ENCODE data around the gene XAF1. TPM values are rescaled to one million over a fixed set of nuclear protein-coding genes. Genes with fewer than 3 reads are reported as not detected.
"Not testable (repeated sequence)": the region's sequence is repeated elsewhere in the genome, so short reads cannot be mapped to it uniquely, and the experiment has no call there.

XAF1 gene
- total and polyA plus RNA-seq, 4 donors: 9.8 to 30.2 (median 17.0) TPM

GRCh38 chr17:6713130-6713917, 42.5 kb upstream of the XAF1 start, which contains the start of gene SLC13A5:
Gene SLC13A5 (minus strand): TSS chr17:6713369. CDS start chr17:6713333, 36 bp downstream.
- peak in 5 of 6 donors; percentile 31 to 77 (median 47) for DNase-seq (ENCODE audit: low read depth in 4 of 6, low spot score in 6 of 6)
- H3K27me3 ChIP-seq (ENCODE audit: control insufficient read depth, insufficient read depth, low read length): peaks cover 29% of the 10 kb centered on the region
- under 1% methylated on average over 71 of the region's 71 CpGs for WGBS (ENCODE audit: insufficient coverage)
- H3K4me3 ChIP-seq (ENCODE audit: low read depth, low read length): peak within 1 kb of the TSS; percentile 35
- peak within 1 kb of the TSS; percentile 37 for H3K27ac ChIP-seq (ENCODE audit: low read depth, low read length)
- H3K9me3 ChIP-seq (ENCODE audit: control insufficient read depth, insufficient read depth, low read length): peaks cover 2% of the 10 kb centered on the region
- H3K36me3 ChIP-seq (ENCODE audit: control insufficient read depth, insufficient read depth, low read length): no peaks in the 10 kb centered on the region
- peaks cover 33% of the 10 kb centered on the region for H3K4me1 ChIP-seq (ENCODE audit: control insufficient read depth, insufficient read depth, low read length)

- Histone ChIP-seq H3K9me3 (ENCODE audit: control insufficient read depth, insufficient read depth, low read length) (peaks cover 2% of the 10 kb centered on the region), H3K36me3 (ENCODE audit: control insufficient read depth, insufficient read depth, low read length) (no peaks in the 10 kb centered on the region), H3K4me3 (ENCODE audit: low read depth, low read length) (peak overlapping the region; percentile 35), H3K27ac (ENCODE audit: low read depth, low read length) (no peak overlapping the region), H3K4me1 (ENCODE audit: control insufficient read depth, insufficient read depth, low read length) (peaks cover 33% of the 10 kb centered on the region), H3K27me3 (ENCODE audit: control insufficient read depth, insufficient read depth, low read length) (peaks cover 30% of the 10 kb centered on the region)
- 4% methylated on average over 28 of the region's 29 CpGs for WGBS (ENCODE audit: insufficient coverage)
- DNase-seq (ENCODE audit: low read depth in 4 of 6, low spot score in 6 of 6): no peak
Observed at GRCh38 chr17:6713918-6714271, 42.0 kb upstream of the XAF1 start.

GRCh38 chr17:6714315-6714874, 41.5 kb upstream of the XAF1 start:
- no peak overlapping the region for H3K4me3 ChIP-seq (ENCODE audit: low read depth, low read length)
- 83% methylated on average over 5 of the region's 7 CpGs for WGBS (ENCODE audit: insufficient coverage)

GRCh38 chr17:6716736-6717135, 39.1 kb upstream of the XAF1 start:
- no peak for DNase-seq (ENCODE audit: low read depth in 4 of 6, low spot score in 6 of 6)

More at GRCh38 chr17:6714315-6714874, 41.5 kb upstream of the XAF1 start:
- Histone ChIP-seq H3K27ac (ENCODE audit: low read depth, low read length) (no peak overlapping the region), H3K36me3 (ENCODE audit: control insufficient read depth, insufficient read depth, low read length) (no peaks in the 10 kb centered on the region), H3K9me3 (ENCODE audit: control insufficient read depth, insufficient read depth, low read length) (peaks cover 2% of the 10 kb centered on the region), H3K27me3 (ENCODE audit: control insufficient read depth, insufficient read depth, low read length) (peaks cover 33% of the 10 kb centered on the region), H3K4me1 (ENCODE audit: control insufficient read depth, insufficient read depth, low read length) (peaks cover 33% of the 10 kb centered on the region)
- no peak for DNase-seq (ENCODE audit: low read depth in 4 of 6, low spot score in 6 of 6)

GRCh38 chr17:6721744-6722143, 34.1 kb upstream of the XAF1 start:
- Histone ChIP-seq H3K4me3 (ENCODE audit: low read depth, low read length) (no peak overlapping the region), H3K36me3 (ENCODE audit: control insufficient read depth, insufficient read depth, low read length) (no peaks in the 10 kb centered on the region), H3K4me1 (ENCODE audit: control insufficient read depth, insufficient read depth, low read length) (no peaks in the 10 kb centered on the region), H3K27me3 (ENCODE audit: control insufficient read depth, insufficient read depth, low read length) (peaks cover 10% of the 10 kb centered on the region), H3K27ac (ENCODE audit: low read depth, low read length) (no peak overlapping the region), H3K9me3 (ENCODE audit: control insufficient read depth, insufficient read depth, low read length) (no peaks in the 10 kb centered on the region)
- WGBS (ENCODE audit: insufficient coverage): 71% methylated on average over 5 of the region's 5 CpGs
- DNase-seq (ENCODE audit: low read depth in 4 of 6, low spot score in 6 of 6): peak in 1 of 6 donors; percentile 15

More at GRCh38 chr17:6716736-6717135, 39.1 kb upstream of the XAF1 start:
- WGBS (ENCODE audit: insufficient coverage): no CpG with 5 or more reads among the region's 2 CpGs
- Histone ChIP-seq H3K4me3 (ENCODE audit: low read depth, low read length) (no peak overlapping the region), H3K27ac (ENCODE audit: low read depth, low read length) (no peak overlapping the region), H3K36me3 (ENCODE audit: control insufficient read depth, insufficient read depth, low read length) (no peaks in the 10 kb centered on the region), H3K4me1 (ENCODE audit: control insufficient read depth, insufficient read depth, low read length) (peaks cover 26% of the 10 kb centered on the region), H3K9me3 (ENCODE audit: control insufficient read depth, insufficient read depth, low read length) (peaks cover 2% of the 10 kb centered on the region), H3K27me3 (ENCODE audit: control insufficient read depth, insufficient read depth, low read length) (peaks cover 38% of the 10 kb centered on the region)

- no peaks in the 10 kb centered on the region for H3K4me1 ChIP-seq (ENCODE audit: control insufficient read depth, insufficient read depth, low read length)
- H3K27me3 ChIP-seq (ENCODE audit: control insufficient read depth, insufficient read depth, low read length): peaks cover 9% of the 10 kb centered on the region
- DNase-seq (ENCODE audit: low read depth in 4 of 6, low spot score in 6 of 6): no peak
- H3K9me3 ChIP-seq (ENCODE audit: control insufficient read depth, insufficient read depth, low read length): no peaks in the 10 kb centered on the region
- no peak overlapping the region for H3K27ac ChIP-seq (ENCODE audit: low read depth, low read length)
- no peak overlapping the region for H3K4me3 ChIP-seq (ENCODE audit: low read depth, low read length)
- 79% methylated on average over 5 of the region's 5 CpGs for WGBS (ENCODE audit: insufficient coverage)
- no peaks in the 10 kb centered on the region for H3K36me3 ChIP-seq (ENCODE audit: control insufficient read depth, insufficient read depth, low read length)
Observed at GRCh38 chr17:6724009-6724408, 31.8 kb upstream of the XAF1 start.

- H3K4me1 ChIP-seq (ENCODE audit: control insufficient read depth, insufficient read depth, low read length): no peaks in the 10 kb centered on the region
- no peak overlapping the region for H3K27ac ChIP-seq (ENCODE audit: low read depth, low read length)
- WGBS (ENCODE audit: insufficient coverage): 98% methylated on average over 4 of the region's 4 CpGs
- H3K9me3 ChIP-seq (ENCODE audit: control insufficient read depth, insufficient read depth, low read length): no peaks in the 10 kb centered on the region
- H3K27me3 ChIP-seq (ENCODE audit: control insufficient read depth, insufficient read depth, low read length): no peaks in the 10 kb centered on the region
- H3K36me3 ChIP-seq (ENCODE audit: control insufficient read depth, insufficient read depth, low read length): no peaks in the 10 kb centered on the region
- no peak overlapping the region for H3K4me3 ChIP-seq (ENCODE audit: low read depth, low read length)
- DNase-seq (ENCODE audit: low read depth in 4 of 6, low spot score in 6 of 6): no peak
Observed at GRCh38 chr17:6729531-6729930, 26.3 kb upstream of the XAF1 start.

GRCh38 chr17:6746665-6747064, 9.2 kb upstream of the XAF1 start:
- H3K4me3 ChIP-seq (ENCODE audit: low read depth, low read length); H3K27me3 ChIP-seq (ENCODE audit: control insufficient read depth, insufficient read depth, low read length); H3K4me1 ChIP-seq (ENCODE audit: control insufficient read depth, insufficient read depth, low read length); H3K9me3 ChIP-seq (ENCODE audit: control insufficient read depth, insufficient read depth, low read length); H3K36me3 ChIP-seq (ENCODE audit: control insufficient read depth, insufficient read depth, low read length); H3K27ac ChIP-seq (ENCODE audit: low read depth, low read length); DNase-seq (ENCODE audit: low read depth in 4 of 6, low spot score in 6 of 6): not testable (repeated sequence)
- WGBS (ENCODE audit: insufficient coverage): no CpG with 5 or more reads among the region's 6 CpGs

GRCh38 chr17:6748617-6749016, 7.2 kb upstream of the XAF1 start:
- H3K4me3 ChIP-seq (ENCODE audit: low read depth, low read length): no peak overlapping the region
- H3K27ac ChIP-seq (ENCODE audit: low read depth, low read length): no peak overlapping the region
- no peak for DNase-seq (ENCODE audit: low read depth in 4 of 6, low spot score in 6 of 6)
- H3K9me3 ChIP-seq (ENCODE audit: control insufficient read depth, insufficient read depth, low read length): no peaks in the 10 kb centered on the region
- H3K27me3 ChIP-seq (ENCODE audit: control insufficient read depth, insufficient read depth, low read length): no peaks in the 10 kb centered on the region
- H3K4me1 ChIP-seq (ENCODE audit: control insufficient read depth, insufficient read depth, low read length): peaks cover 13% of the 10 kb centered on the region
- H3K36me3 ChIP-seq (ENCODE audit: control insufficient read depth, insufficient read depth, low read length): no peaks in the 10 kb centered on the region

GRCh38 chr17:6749519-6749918, 6.3 kb upstream of the XAF1 start:
- Histone ChIP-seq H3K27me3 (ENCODE audit: control insufficient read depth, insufficient read depth, low read length) (no peaks in the 10 kb centered on the region), H3K27ac (ENCODE audit: low read depth, low read length) (no peak overlapping the region), H3K4me3 (ENCODE audit: low read depth, low read length) (no peak overlapping the region), H3K36me3 (ENCODE audit: control insufficient read depth, insufficient read depth, low read length) (no peaks in the 10 kb centered on the region), H3K9me3 (ENCODE audit: control insufficient read depth, insufficient read depth, low read length) (no peaks in the 10 kb centered on the region), H3K4me1 (ENCODE audit: control insufficient read depth, insufficient read depth, low read length) (peaks cover 14% of the 10 kb centered on the region)
- no peak for DNase-seq (ENCODE audit: low read depth in 4 of 6, low spot score in 6 of 6)
- 80% methylated on average over 2 of the region's 6 CpGs for WGBS (ENCODE audit: insufficient coverage)

Data from spinal cord (tissue), 10 donors.